Spleen (tissue), 7 donors: ENCODE results near the gene CNDP2.

Source experiments
- CTCF ChIP-seq, 11 experiments: fragments of 200-600 bp in 7 of 11; fragments of 450-650 bp in 4 of 11; sonication (generic) in 4 of 11; IDR thresholded peaks in 8 of 11; conservative IDR thresholded peaks in 3 of 11; 1 replicate in 7 of 11; 2 replicates in 4 of 11; pipeline versions ENCODE4 v1.4.0 to v1.8.0; 2016 to 2021; ENCODE audit warnings: antibody characterized with exemption in 11 of 11, inconsistent platforms in 4 of 11, mild to moderate bottlenecking in 1 of 11
- POLR2AphosphoS5 ChIP-seq, 3 donors: sonication (generic); formaldehyde crosslinking; IDR thresholded peaks; one replicate each; pipeline ENCODE4 v1.5.1; 2017; ENCODE audit warnings: antibody characterized with exemption in 3 of 3
- donor health status: DM: no; HTN: no; CAD: no; lungs with moderate emphysema.
- donor health status: DM: no; HTN: no; CAD: no.
- donor health status: DM: no; HTN: no; CAD: no.

- no peak for TF ChIP-seq CTCF (IDR thresholded peaks at IDR 0.05 in 8 of 11, conservative IDR thresholded peaks at IDR 0.05 in 3 of 11)
- TF ChIP-seq POLR2AphosphoS5 (IDR thresholded peaks at IDR 0.05), result peak in 1 of 3 donors; percentile 44
These were observed 5.2 kb downstream of the CNDP2 start for GRCh38 chr18:74501386-74501785.
